HuH-7 (cell line): Measurements from ENCODE around the gene PDZD4.
"Not testable (repeated sequence)": the region's sequence is repeated elsewhere in the genome, so short reads cannot be mapped to it uniquely, and the experiment has no call there.

Source experiments
- DNase-seq: peaks from one replicate; pipeline ENCODE4 v3.0.0; 2011; ENCODE audit warnings: low spot score

The PDZD4 gene

GRCh38 chrX:153844509-153845082 is 14.3 kb upstream of the PDZD4 start:
- DNase-seq, result no peak

- DNase-seq, result no peak
Observed at GRCh38 chrX:153836921-153837320, 6.6 kb upstream of the PDZD4 start.

GRCh38 chrX:153832728-153833127 is 2.4 kb upstream of the PDZD4 start:
- DNase-seq, result no peak

- DNase-seq, result no peak
Observed at GRCh38 chrX:153831429-153832150, 1.2 kb upstream of the PDZD4 start.

GRCh38 chrX:153830640-153831428 is 490 bp upstream of the PDZD4 start:
- DNase-seq, result no peak

- no peak for DNase-seq
Observed at GRCh38 chrX:153829549-153829798, 870 bp downstream of the PDZD4 start.

GRCh38 chrX:153828723-153829548 is 1.4 kb downstream of the PDZD4 start:
- DNase-seq, result peak; percentile 40

- no peak for DNase-seq
Observed at GRCh38 chrX:153828308-153828707, 2.0 kb downstream of the PDZD4 start.

- DNase-seq, result peak; percentile 1
Observed at GRCh38 chrX:153827903-153828302, 2.4 kb downstream of the PDZD4 start.

- DNase-seq, result no peak
Observed at GRCh38 chrX:153827016-153827415, 3.3 kb downstream of the PDZD4 start.

- peak; percentile 1 for DNase-seq
Observed at GRCh38 chrX:153825042-153825441, 5.3 kb downstream of the PDZD4 start.

GRCh38 chrX:153824348-153824747 is 6.0 kb downstream of the PDZD4 start:
- DNase-seq, result no peak

GRCh38 chrX:153821066-153821465 is 9.3 kb downstream of the PDZD4 start:
- DNase-seq, result no peak

- DNase-seq, result no peak
Observed at GRCh38 chrX:153820601-153821000, 9.7 kb downstream of the PDZD4 start.

GRCh38 chrX:153819384-153820040 is 10.8 kb downstream of the PDZD4 start:
- no peak for DNase-seq

GRCh38 chrX:153818571-153819383 is 11.6 kb downstream of the PDZD4 start:
- peak; percentile 65 for DNase-seq

GRCh38 chrX:153818064-153818463 is 12.3 kb downstream of the PDZD4 start:
- not testable (repeated sequence) for DNase-seq

GRCh38 chrX:153816831-153817690 is 13.3 kb downstream of the PDZD4 start:
- no peak for DNase-seq

GRCh38 chrX:153814591-153815315 is 15.6 kb downstream of the PDZD4 start:
- DNase-seq, result no peak
